GM12878 (cell line): ENCODE results near the gene RALGPS1. TPM values are rescaled to one million over a fixed set of nuclear protein-coding genes. Genes with fewer than 3 reads are reported as not detected.

Experiments
- ATAC-seq: fragments of 200-7000 bp; cut with Tn5 transposase; 3 replicates; pipeline ENCODE4 v1.9.1; 2020; ENCODE audit warnings: mild to moderate bottlenecking, moderate library complexity
- BruUV-seq: library from RNA; stranded (reverse); fragments of 400-500 nt; replicated peaks from 2 replicates; lab custom pipeline; 2021; lab: Mats Ljungman, UMichigan
- CTCF ChIA-PET: fragments of 300-600 bp; sonication (Branson Sonifier 250); formaldehyde crosslinking; extraction: SDS; loops from one replicate; lab custom pipeline; 2021; ENCODE audit warnings: inconsistent platforms; lab: Yijun Ruan, JAX
- POLR2A ChIA-PET: fragments of 350-600 bp; formaldehyde crosslinking; extraction: SDS; loops from one replicate; lab custom pipeline; 2021; ENCODE audit warnings: inconsistent platforms; lab: Charles Lee
- RAD21 ChIA-PET: fragments of 300-600 bp; sonication (Branson Sonifier 250); formaldehyde crosslinking; loops from one replicate; lab custom pipeline; 2023; ENCODE audit warnings: antibody characterized with exemption; ENCODE audit not compliant: unreplicated experiment; lab: Charles Lee
- SMC1A ChIA-PET: fragments of 300-600 bp; sonication (Branson Sonifier 250); formaldehyde crosslinking; loops from one replicate; lab custom pipeline; 2023; ENCODE audit not compliant: unreplicated experiment, uncharacterized antibody; lab: Charles Lee
- DNase-seq: peaks from one replicate; pipeline ENCODE4 v3.0.0-alpha.2; 2011; ENCODE audit warnings: low read depth, low spot score
- FAIRE-seq: peaks from 3 replicates; lab custom pipeline; 2011; peaks lifted over from hg19 to GRCh38; lab: Jason Lieb, UNC
- H2AFZ ChIP-seq: 2 replicates; pipeline ENCODE4 v1.6.0; 2011; ENCODE audit warnings: low read depth, low read length, control low read depth; ENCODE audit not compliant: control insufficient read depth
- H3K27ac ChIP-seq: 2 replicates; pipeline ENCODE4 v1.5.1; 2011; ENCODE audit warnings: control low read depth; ENCODE audit not compliant: control insufficient read depth, insufficient read depth
- H3K27me3 ChIP-seq, 2 experiments: replicated peaks in 1 of 2; 2 replicates each; pipeline versions ENCODE4 v1.6.0 to v1.6.1; 2011; ENCODE audit warnings: low read length in 1 of 2; ENCODE audit not compliant: control insufficient read depth in 2 of 2, insufficient read depth in 2 of 2
- H3K36me3 ChIP-seq, 2 experiments: 2 replicates each; pipeline ENCODE4 v1.5.1; 2011; ENCODE audit warnings: low read length in 1 of 2; ENCODE audit not compliant: control insufficient read depth in 2 of 2, insufficient read depth in 2 of 2
- H3K4me1 ChIP-seq: 2 replicates; pipeline ENCODE4 v1.6.1; 2011; ENCODE audit warnings: mild to moderate bottlenecking, low read length, moderate library complexity, mixed read lengths; ENCODE audit not compliant: control insufficient read depth, insufficient read depth
- H3K4me2 ChIP-seq: 2 replicates; pipeline ENCODE4 v1.6.0; 2011; ENCODE audit warnings: control low read depth; ENCODE audit not compliant: control insufficient read depth, insufficient read depth
- H3K4me3 ChIP-seq: fragments of 200-600 bp; sonication (generic); 2 replicates; pipeline ENCODE4 v1.5.1; 2016
- H3K79me2 ChIP-seq: 2 replicates; pipeline ENCODE4 v1.6.0; 2011; ENCODE audit warnings: low read length; ENCODE audit not compliant: control insufficient read depth, insufficient read depth
- H3K9ac ChIP-seq: 2 replicates; pipeline ENCODE4 v1.8.0; 2011; ENCODE audit warnings: low read length, control low read depth, mixed read lengths; ENCODE audit not compliant: control insufficient read depth, insufficient read depth
- H3K9me3 ChIP-seq: replicated peaks from 3 replicates; pipeline ENCODE4 v1.5.1; 2011; ENCODE audit warnings: mild to moderate bottlenecking, low read length; ENCODE audit not compliant: control insufficient read depth, insufficient read depth
- H4K20me1 ChIP-seq: 2 replicates; pipeline ENCODE4 v1.6.0; 2011; ENCODE audit not compliant: control insufficient read depth, insufficient read depth
- DPF2 ChIP-seq: fragments of 450-650 bp; IDR thresholded peaks from 2 replicates; pipeline ENCODE4 v1.6.1; 2017; ENCODE audit warnings: mild to moderate bottlenecking
- KLF5 ChIP-seq: fragments of 450-650 bp; IDR thresholded peaks from 2 replicates; pipeline ENCODE4 v1.6.1; 2014; ENCODE audit warnings: mild to moderate bottlenecking; ENCODE audit not compliant: partially characterized antibody
- PAX8 ChIP-seq: fragments of 450-650 bp; IDR thresholded peaks from 2 replicates; pipeline ENCODE4 v1.6.1; 2017; ENCODE audit warnings: mild to moderate bottlenecking, moderate library complexity
- WGBS: methylation state at CpG from one replicate; pipeline ENCODE4 v1.1.6; 2016; ENCODE audit warnings: low lambda C conversion rate; ENCODE audit not compliant: insufficient replicate concordance, insufficient coverage; ENCODE audit errors: missing lambda C conversion rate; 5-methylcytosine and 5-hydroxymethylcytosine counted together
- in situ Hi-C: fragments of 300-500 bp; cut with MboI; formaldehyde crosslinking; loops from 9 replicates; pipeline ENCODE4 v1.14.3; 2018; ENCODE audit warnings: mixed read lengths
- intact Hi-C: fragments of 100-400 bp; cut with micrococcal nuclease; formaldehyde crosslinking; loops from one replicate; pipeline ENCODE4 v1.14.2; 2022; ENCODE audit not compliant: unreplicated experiment
- polyA plus RNA-seq, 11 experiments: library from polyadenylated mRNA; depleted of rRNA in 4 of 11; unstranded in 6 of 11; stranded (reverse) in 5 of 11; fragments of >200 nt; fragmentation: Nextera tagmentation in 4 of 11; fragmentation: Illumina TruSeq in 1 of 11; extraction: Ambion mirVana in 4 of 11; extraction: Trizol in 1 of 11; gene quantifications; 1 replicate in 1 of 11; 2 replicates in 10 of 11; pipeline versions ENCODE4 v1.2.1 to v1.2.3, GENCODE V29; 2011 to 2016; ENCODE audit warnings: inconsistent platforms in 2 of 11, missing spikeins in 2 of 11, low read depth in 1 of 11
- total RNA-seq, 4 experiments: library from RNA; depleted of rRNA in 3 of 4; stranded (reverse); fragments of >200 nt in 3 of 4; fragmentation: Illumina TruSeq in 1 of 4; extraction: Trizol in 1 of 4; gene quantifications; 2 replicates each; pipeline versions ENCODE4 v1.2.1 to v1.2.3, GENCODE V29; 2013 to 2021
- TF ChIP-seq, protein P1 (sequence below): IDR thresholded peaks from 2 replicates; pipeline ENCODE4 v1.6.1; 2012; ENCODE audit warnings: improper control_type of control experiment, low read depth, low read length; ENCODE audit not compliant: insufficient replicate concordance

RALGPS1 gene
- total and polyA plus RNA-seq, 10 of the 15 experiments (the other 5 are each of a cell fraction or from before 2014, with no cell fraction given), result 0.13 to 5.6 (median 2.7) TPM

DNA sequence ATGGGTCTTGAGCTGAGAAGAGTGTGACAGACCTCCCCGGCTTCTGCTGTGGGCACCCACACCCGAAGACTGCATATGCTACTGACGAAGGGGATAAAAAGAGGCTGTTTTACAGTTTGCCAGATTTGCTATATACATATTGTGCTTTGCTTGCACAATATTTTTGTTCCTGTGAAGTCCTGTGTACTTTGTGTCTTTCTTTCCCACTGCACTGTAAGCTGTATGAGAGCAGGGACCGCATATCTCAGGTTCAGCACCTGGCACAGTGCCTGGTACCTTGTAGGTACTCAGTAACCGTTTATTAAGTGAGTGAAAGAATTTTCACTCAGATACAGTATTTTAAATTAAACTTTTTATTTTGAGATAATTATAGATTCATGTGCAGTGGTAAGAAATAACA lies 341.7 kb downstream of the RALGPS1 start:
- TF ChIP-seq KLF5 (no peak), PAX8 (no peak), DPF2 (no peak)
- TF ChIP-seq, protein P1, sequence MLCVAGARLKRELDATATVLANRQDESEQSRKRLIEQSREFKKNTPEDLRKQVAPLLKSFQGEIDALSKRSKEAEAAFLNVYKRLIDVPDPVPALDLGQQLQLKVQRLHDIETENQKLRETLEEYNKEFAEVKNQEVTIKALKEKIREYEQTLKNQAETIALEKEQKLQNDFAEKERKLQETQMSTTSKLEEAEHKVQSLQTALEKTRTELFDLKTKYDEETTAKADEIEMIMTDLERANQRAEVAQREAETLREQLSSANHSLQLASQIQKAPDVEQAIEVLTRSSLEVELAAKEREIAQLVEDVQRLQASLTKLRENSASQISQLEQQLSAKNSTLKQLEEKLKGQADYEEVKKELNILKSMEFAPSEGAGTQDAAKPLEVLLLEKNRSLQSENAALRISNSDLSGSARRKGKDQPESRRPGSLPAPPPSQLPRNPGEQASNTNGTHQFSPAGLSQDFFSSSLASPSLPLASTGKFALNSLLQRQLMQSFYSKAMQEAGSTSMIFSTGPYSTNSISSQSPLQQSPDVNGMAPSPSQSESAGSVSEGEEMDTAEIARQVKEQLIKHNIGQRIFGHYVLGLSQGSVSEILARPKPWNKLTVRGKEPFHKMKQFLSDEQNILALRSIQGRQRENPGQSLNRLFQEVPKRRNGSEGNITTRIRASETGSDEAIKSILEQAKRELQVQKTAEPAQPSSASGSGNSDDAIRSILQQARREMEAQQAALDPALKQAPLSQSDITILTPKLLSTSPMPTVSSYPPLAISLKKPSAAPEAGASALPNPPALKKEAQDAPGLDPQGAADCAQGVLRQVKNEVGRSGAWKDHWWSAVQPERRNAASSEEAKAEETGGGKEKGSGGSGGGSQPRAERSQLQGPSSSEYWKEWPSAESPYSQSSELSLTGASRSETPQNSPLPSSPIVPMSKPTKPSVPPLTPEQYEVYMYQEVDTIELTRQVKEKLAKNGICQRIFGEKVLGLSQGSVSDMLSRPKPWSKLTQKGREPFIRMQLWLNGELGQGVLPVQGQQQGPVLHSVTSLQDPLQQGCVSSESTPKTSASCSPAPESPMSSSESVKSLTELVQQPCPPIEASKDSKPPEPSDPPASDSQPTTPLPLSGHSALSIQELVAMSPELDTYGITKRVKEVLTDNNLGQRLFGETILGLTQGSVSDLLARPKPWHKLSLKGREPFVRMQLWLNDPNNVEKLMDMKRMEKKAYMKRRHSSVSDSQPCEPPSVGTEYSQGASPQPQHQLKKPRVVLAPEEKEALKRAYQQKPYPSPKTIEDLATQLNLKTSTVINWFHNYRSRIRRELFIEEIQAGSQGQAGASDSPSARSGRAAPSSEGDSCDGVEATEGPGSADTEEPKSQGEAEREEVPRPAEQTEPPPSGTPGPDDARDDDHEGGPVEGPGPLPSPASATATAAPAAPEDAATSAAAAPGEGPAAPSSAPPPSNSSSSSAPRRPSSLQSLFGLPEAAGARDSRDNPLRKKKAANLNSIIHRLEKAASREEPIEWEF, result no peak
- WGBS, result 98% methylated on average over 5 of the region's 5 CpGs
- CTCF ChIA-PET, result no interaction called here
- SMC1A ChIA-PET, result interaction anchor here (1.6 kb wide), 1 partner anchor 19 kb away, joined by 3 read pairs; no protein-coding TSS in a partner anchor
- ATAC-seq (no peak), DNase-seq (no peak), FAIRE-seq (no peak)
- in situ Hi-C loops, result no loop called here
- Histone ChIP-seq H3K36me3 (no peaks in the 10 kb centered on the region), H3K4me3 (no peak overlapping the region), H3K4me2 (no peak overlapping the region), H3K4me1 (no peaks in the 10 kb centered on the region), H3K9ac (no peak overlapping the region), H3K27ac (no peak overlapping the region), H3K9me3 (no peaks in the 10 kb centered on the region), H3K79me2 (no peaks in the 10 kb centered on the region), H3K27me3 (no peaks in the 10 kb centered on the region), H4K20me1 (no peaks in the 10 kb centered on the region), H2AFZ (no peak overlapping the region)
- RAD21 ChIA-PET, result no interaction called here
- intact Hi-C loops, result no loop called here
- no TSS peak for BruUV-seq
- POLR2A ChIA-PET, result no interaction called here
